HUES64 (cell line): ENCODE results near the gene TFG.

Experiments used
- H3K27ac ChIP-seq: 2 replicates; pipeline ENCODE4 v1.7.0; 2013; ENCODE audit warnings: low read depth, low read length, inconsistent platforms
- H3K27me3 ChIP-seq: 2 replicates; pipeline ENCODE4 v1.6.1; 2013; ENCODE audit warnings: mild to moderate bottlenecking, low read length; ENCODE audit not compliant: insufficient read depth
- H3K36me3 ChIP-seq: 2 replicates; pipeline ENCODE4 v1.6.1; 2013; ENCODE audit warnings: mild to moderate bottlenecking, low read length; ENCODE audit not compliant: insufficient read depth
- H3K4me1 ChIP-seq: 2 replicates; pipeline ENCODE4 v1.6.1; 2013; ENCODE audit warnings: mild to moderate bottlenecking, low read length, moderate library complexity; ENCODE audit not compliant: insufficient read depth
- H3K4me3 ChIP-seq: 2 replicates; pipeline ENCODE4 v1.5.1; 2013; ENCODE audit warnings: mild to moderate bottlenecking, low read length, moderate library complexity
- H3K9ac ChIP-seq: 2 replicates; pipeline ENCODE4 v1.6.1; 2013; ENCODE audit warnings: mild to moderate bottlenecking, low read depth, low read length
- H3K9me3 ChIP-seq: 2 replicates; pipeline ENCODE4 v1.6.1; 2013; ENCODE audit warnings: low read depth, low read length; ENCODE audit not compliant: insufficient read depth
- WGBS: fragments of 150-250, 120-280 bp; methylation state at CpG from one replicate; pipeline ENCODE4 v1.1.7; 2013; ENCODE audit warnings: missing lambda C conversion rate; 5-methylcytosine and 5-hydroxymethylcytosine counted together

TFG gene

DNA sequence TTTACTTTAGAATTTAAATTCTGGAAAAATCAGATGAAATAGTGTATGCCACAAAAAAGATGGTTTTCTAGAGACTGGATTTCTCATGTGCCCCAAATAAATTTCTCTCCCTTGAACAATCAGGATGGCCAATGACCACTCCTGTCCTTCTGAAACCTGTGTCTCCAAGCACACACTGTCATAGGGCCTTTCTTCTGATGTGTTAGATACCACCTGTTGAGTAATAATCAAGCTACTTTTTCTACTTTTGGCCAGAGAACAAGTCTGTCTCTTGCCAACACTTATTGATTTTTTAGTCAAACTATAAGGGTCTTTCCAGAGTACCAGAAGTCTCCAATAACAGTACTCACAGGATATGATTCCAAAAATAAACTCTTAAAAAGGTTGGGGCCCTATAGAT lies 16.1 kb upstream of the TFG start:
- H3K4me1 ChIP-seq = no peaks in the 10 kb centered on the region
- H3K27ac ChIP-seq = no peak overlapping the region
- H3K36me3 ChIP-seq = no peaks in the 10 kb centered on the region
- H3K27me3 ChIP-seq = no peaks in the 10 kb centered on the region
- H3K4me3 ChIP-seq = no peak overlapping the region
- no peak overlapping the region for H3K9ac ChIP-seq
- H3K9me3 ChIP-seq = no peaks in the 10 kb centered on the region

DNA sequence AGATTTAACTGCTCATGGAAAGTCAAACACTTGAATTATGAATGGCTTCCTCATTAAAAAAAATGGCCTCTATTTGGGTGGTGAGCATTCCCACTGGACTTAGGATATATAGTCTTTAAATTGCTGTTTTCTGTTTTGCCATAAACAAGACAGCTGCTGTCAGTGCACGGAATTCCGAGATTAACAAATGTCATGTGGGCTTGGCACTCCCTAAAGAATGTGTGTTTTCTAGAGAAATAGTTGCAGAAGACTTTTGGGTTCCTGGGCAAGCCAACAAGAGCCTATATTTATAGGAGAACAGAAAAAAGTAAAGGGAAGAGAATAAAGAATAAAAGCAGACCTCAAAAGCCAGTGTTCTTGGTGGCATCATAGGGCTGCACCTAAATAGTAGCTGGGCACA lies 13.6 kb upstream of the TFG start:
- Histone ChIP-seq H3K4me1 (no peaks in the 10 kb centered on the region), H3K36me3 (no peaks in the 10 kb centered on the region), H3K4me3 (no peak overlapping the region), H3K9ac (no peak overlapping the region), H3K27ac (no peak overlapping the region), H3K27me3 (peaks cover 7% of the 10 kb centered on the region; the same call in 1 of the 2 replicates), H3K9me3 (no peaks in the 10 kb centered on the region)
- 87% methylated on average over 2 of the region's 2 CpGs for WGBS

DNA sequence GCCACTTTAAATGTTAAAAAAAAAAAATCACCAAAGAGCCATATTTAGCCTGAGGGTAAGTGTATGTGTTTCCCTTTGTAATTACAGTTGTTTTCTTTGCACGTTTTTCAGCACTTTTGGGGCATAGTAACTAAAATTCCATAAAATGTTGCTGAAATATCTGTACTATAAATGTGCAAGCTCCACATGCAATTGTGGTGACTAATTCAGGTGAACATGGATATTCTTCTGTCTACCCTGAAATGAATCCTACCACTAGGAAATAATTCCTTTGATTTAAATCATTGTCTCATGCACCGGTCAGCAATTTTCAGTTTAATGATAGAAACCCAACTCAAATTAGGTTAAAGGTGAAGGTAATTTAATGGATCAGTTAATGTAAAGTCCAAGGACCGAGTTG lies 13.1 kb upstream of the TFG start:
- no peak overlapping the region for H3K4me3 ChIP-seq
- H3K9me3 ChIP-seq = no peaks in the 10 kb centered on the region
- 81% methylated on average over 3 of the region's 3 CpGs for whole genome bisulfite sequencing
- no peak overlapping the region for H3K9ac ChIP-seq
- no peak overlapping the region for H3K27ac ChIP-seq
- H3K36me3 ChIP-seq = no peaks in the 10 kb centered on the region
- no peaks in the 10 kb centered on the region for H3K4me1 ChIP-seq
- peaks cover 9% of the 10 kb centered on the region; the same call in 1 of the 2 replicates for H3K27me3 ChIP-seq

DNA sequence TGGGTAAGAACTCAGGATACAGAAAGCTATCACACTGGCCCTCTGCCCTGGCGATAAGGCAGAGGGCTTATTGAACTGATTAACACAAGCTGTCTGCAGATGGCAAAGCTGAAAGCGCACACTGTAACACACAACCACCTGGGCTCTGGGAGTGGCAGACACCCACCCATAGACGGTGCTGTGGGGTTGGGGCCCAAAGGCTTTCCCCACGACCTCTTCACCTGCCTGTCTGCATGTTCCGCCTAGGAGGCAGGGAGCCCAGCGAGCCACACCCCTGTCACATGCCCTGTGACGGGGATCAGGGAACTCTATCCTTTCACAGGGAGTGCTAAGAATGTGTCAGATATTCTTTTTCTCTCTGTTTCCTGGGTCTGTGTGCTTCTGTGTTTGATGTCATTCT lies 12.1 kb upstream of the TFG start:
- H3K27me3 ChIP-seq = peaks cover 9% of the 10 kb centered on the region; the same call in 1 of the 2 replicates
- H3K9me3 ChIP-seq = no peaks in the 10 kb centered on the region
- H3K4me3 ChIP-seq = no peak overlapping the region
- no peak overlapping the region for H3K27ac ChIP-seq
- H3K4me1 ChIP-seq = no peaks in the 10 kb centered on the region
- no peak overlapping the region for H3K9ac ChIP-seq
- no peaks in the 10 kb centered on the region for H3K36me3 ChIP-seq
- WGBS = 87% methylated on average over 7 of the region's 7 CpGs

DNA sequence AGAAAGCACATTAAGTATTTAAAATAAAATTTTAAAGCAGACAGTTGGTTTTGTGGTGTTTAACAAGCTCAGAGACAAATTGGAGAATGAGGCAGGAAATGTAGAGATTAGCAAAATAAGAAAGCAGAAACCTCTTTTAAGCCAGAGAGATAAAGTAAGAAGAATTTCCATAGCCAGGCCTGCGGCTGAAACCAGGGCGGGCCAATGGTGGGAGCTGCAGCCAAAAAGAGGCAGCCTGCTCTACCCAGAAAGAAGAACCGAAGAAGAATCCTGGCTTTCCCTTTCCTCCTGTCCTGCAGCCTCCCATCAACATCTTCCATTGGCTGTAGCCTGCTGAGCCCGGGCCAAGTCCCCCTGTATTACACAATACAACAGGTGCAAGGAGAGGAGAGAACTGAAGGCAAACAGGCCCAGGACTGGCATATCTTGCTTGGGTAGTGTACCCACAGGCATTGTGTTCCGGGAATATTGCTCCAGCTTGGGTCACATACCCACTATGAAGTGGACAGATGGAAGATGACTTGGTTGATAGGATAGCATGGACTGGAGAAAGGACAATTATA lies 11.5 kb upstream of the TFG start:
- Histone ChIP-seq H3K4me1 (no peaks in the 10 kb centered on the region), H3K27ac (no peak overlapping the region), H3K36me3 (no peaks in the 10 kb centered on the region), H3K27me3 (peaks cover 9% of the 10 kb centered on the region; the same call in 1 of the 2 replicates), H3K9ac (no peak overlapping the region), H3K9me3 (no peaks in the 10 kb centered on the region), H3K4me3 (no peak overlapping the region)
- 92% methylated on average over 5 of the region's 5 CpGs for WGBS

DNA sequence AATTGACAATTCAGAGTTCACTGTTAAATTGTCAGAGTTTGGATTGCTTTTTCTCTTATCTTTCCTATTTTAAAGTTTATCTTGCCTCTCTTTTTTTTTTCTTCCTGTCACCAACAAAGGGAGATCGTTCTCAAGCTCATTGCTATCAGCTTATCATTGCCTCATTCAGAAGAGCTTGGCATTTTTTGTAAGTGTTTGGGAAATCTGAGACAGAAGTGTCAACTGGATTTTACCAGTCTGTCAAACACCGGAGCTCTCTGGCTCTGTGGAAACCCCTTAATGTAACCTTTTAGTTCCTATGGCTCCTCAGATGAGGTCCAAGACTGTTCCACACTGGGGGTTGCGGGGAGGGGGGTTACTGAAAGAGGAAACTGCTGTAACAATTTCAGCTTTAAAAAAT lies 10.6 kb upstream of the TFG start:
- Histone ChIP-seq H3K9me3 (no peaks in the 10 kb centered on the region), H3K36me3 (no peaks in the 10 kb centered on the region), H3K4me3 (no peak overlapping the region), H3K4me1 (no peaks in the 10 kb centered on the region), H3K9ac (no peak overlapping the region), H3K27me3 (peaks cover 12% of the 10 kb centered on the region; the same call in 1 of the 2 replicates), H3K27ac (no peak overlapping the region)
- WGBS = 75% methylated on average over 2 of the region's 3 CpGs

DNA sequence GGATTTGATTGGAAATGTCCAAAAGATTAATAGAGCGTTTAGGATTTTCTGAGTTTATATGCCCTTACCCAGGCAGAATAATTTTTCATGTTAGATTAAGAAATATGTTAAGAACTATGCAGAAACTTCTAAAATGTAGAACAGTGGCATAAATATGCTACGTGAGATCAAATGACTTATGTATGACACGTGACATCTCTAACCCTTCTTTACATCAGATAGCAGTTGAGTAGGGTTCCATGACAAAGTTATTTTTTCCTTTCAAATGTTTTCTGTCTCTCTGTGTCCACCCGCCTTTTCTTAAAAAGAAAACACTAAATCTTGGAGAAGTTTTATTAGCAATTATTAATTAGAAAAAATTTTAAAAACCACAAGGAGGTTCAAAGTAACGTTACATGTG lies 8.6 kb upstream of the TFG start:
- H3K9me3 ChIP-seq = no peaks in the 10 kb centered on the region
- no peaks in the 10 kb centered on the region for H3K4me1 ChIP-seq
- H3K4me3 ChIP-seq = no peak overlapping the region
- H3K27me3 ChIP-seq = peaks cover 32% of the 10 kb centered on the region
- no peak overlapping the region for H3K9ac ChIP-seq
- H3K36me3 ChIP-seq = no peaks in the 10 kb centered on the region
- no peak overlapping the region for H3K27ac ChIP-seq
- 93% methylated on average over 3 of the region's 5 CpGs for WGBS

DNA sequence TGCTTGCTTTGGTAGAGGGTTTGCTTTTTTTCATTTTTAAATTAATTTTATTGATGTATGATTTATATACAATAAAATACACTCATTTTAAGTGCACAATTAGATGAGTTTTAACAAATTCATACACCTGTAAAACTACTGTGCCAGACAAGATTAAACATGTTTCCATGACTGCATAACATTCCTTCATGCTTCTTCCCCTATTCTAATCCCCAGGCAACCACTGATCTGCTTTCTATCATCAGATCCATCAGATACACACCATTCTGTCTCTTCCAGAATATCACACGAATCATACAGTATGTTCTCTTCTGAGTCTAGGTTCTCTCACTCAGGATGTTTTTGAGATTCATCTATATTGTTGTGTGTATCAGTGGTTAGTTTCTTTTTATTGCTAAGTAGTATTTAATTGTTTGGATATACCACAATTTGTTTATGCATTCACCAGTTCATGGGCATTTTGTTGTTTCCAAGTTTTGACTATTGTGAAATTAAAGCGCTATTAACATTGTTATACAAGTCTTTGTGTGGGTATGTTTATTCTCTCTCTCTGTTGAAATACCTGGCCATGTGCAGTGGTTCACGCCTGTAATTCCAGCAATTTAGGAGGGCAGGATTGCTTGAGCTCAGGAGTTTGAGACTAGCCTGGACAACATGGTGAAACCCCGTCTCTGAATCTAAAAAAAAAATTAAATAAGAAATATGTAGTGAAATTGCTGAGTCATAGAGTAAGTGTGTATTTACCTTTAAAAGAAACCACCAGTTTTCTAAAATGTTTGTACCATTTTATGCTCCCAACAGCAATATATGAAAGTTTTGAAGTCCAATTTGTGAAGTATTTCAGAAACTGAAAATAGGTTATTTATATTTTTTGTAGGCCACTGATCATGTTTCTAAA lies 7.0 kb upstream of the TFG start:
- H3K9ac ChIP-seq = no peak overlapping the region
- H3K27ac ChIP-seq = no peak overlapping the region
- 91% methylated on average over 3 of the region's 4 CpGs for WGBS

DNA sequence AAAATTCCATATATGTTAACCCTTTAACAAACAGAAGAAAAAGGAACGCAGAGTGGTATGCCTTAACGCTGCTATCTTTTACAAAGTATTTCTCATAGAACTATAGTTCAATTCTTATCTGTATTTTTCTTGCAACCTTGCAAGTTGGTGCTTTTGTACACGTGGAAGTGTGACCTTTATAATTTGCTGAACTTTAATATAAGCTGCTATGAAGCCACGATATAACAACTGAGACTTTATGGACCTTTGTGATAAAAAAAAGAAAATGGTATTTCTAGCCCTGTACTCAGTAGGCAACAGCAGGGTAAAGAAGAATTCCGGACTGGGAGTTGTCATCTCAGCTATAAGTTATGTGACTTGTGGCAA lies 6.3 kb upstream of the TFG start:
- Histone ChIP-seq H3K27ac (no peak overlapping the region), H3K9ac (no peak overlapping the region), H3K9me3 (no peaks in the 10 kb centered on the region), H3K4me1 (no peaks in the 10 kb centered on the region), H3K4me3 (no peak overlapping the region), H3K27me3 (peaks cover 55% of the 10 kb centered on the region), H3K36me3 (no peaks in the 10 kb centered on the region)
- WGBS = 93% methylated on average over 4 of the region's 5 CpGs

More for the DNA sequence above, 7.0 kb upstream of the TFG start:
- H3K27me3 ChIP-seq = peaks cover 48% of the 10 kb centered on the region
- no peaks in the 10 kb centered on the region for H3K36me3 ChIP-seq
- H3K4me3 ChIP-seq = no peak overlapping the region
- H3K4me1 ChIP-seq = no peaks in the 10 kb centered on the region
- H3K9me3 ChIP-seq = no peaks in the 10 kb centered on the region

DNA sequence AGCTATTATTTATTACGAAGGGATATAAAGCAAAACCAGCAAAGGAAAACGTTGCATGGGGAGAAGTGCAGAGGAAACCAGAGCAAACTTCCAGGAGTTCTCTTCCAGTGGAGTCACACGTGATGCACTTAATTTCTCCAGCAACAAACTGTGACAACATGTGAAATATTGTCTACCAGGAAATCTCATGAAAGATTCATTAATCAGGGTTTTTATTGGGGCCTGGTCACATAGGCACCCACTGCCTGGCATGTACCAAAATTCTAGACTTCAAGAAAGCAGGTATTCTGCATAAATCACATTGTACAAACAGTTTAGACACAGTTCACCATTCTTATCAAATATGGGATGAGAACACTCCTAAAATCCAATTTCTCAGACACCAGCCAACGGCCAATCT lies 5.4 kb upstream of the TFG start:
- H3K27ac ChIP-seq = no peak overlapping the region
- peaks cover 60% of the 10 kb centered on the region for H3K27me3 ChIP-seq
- WGBS = 91% methylated on average over 4 of the region's 4 CpGs
- no peaks in the 10 kb centered on the region for H3K36me3 ChIP-seq
- H3K4me3 ChIP-seq = no peak overlapping the region
- H3K9me3 ChIP-seq = peaks cover 4% of the 10 kb centered on the region; the same call in 1 of the 2 replicates
- H3K9ac ChIP-seq = no peak overlapping the region
- H3K4me1 ChIP-seq = peaks cover 2% of the 10 kb centered on the region; the same call in 1 of the 2 replicates

DNA sequence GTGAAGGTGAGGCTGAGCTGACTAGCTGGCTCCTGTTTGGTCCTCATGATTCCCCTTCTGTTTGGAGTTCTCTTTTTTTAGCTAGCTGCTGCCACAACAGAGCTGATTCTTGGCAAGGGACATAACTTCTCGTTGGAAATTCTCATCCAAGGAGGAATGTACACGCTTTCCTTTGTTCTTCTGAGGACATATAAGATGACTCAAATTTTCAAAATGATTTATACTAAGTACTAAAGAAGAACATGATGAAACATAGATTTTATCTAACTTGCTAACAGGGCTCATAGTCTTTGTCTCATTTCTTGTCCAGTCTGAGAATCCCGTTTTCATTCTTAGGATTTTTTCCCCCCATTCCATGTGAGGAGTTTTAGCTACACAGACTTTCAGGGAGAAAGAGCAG lies 2.9 kb upstream of the TFG start:
- 87% methylated on average over 3 of the region's 3 CpGs for WGBS
- Histone ChIP-seq H3K4me1 (peaks cover 3% of the 10 kb centered on the region; the same call in 1 of the 2 replicates), H3K4me3 (no peak overlapping the region), H3K27ac (no peak overlapping the region), H3K9ac (no peak overlapping the region), H3K27me3 (peaks cover 51% of the 10 kb centered on the region), H3K36me3 (peaks cover 3% of the 10 kb centered on the region; the same call in 1 of the 2 replicates), H3K9me3 (peaks cover 4% of the 10 kb centered on the region; the same call in 1 of the 2 replicates)
